Hepatocyte (in vitro differentiated cells): ENCODE data around the gene PTTG1.

ENCODE experiments used
- EZH2 ChIP-seq: fragments of 200-600 bp; sonication (generic); IDR thresholded peaks from 2 replicates; pipeline ENCODE4 v1.6.1; 2016; ENCODE audit warnings: antibody characterized with exemption, mild to moderate bottlenecking, borderline replicate concordance
- TF ChIP-seq, protein P1 (sequence below): fragments of 200-600 bp; sonication (generic); IDR thresholded peaks from 2 replicates; pipeline ENCODE4 v1.5.1; 2016; ENCODE audit warnings: antibody characterized with exemption, mild to moderate bottlenecking; ENCODE audit not compliant: poor library complexity

DNA sequence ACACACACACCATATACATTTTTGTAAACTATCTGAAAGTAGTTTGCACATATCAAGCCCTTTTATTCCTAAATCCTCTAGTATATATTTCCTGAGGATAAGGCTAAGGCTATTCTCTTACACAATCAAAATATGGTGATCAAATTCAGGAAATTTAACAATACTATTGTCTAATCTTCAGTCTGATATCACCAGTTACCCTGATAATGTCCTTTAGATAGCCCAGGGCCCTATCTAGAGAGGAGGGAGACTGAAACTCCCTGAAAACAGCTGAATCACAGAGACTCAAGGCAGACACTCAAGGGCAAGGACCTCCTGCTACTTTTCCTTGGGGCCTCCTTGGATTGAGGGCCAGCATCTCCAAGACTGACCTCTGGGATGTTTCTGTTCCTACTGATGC lies 30.4 kb downstream of the PTTG1 start:
- no peak for TF ChIP-seq EZH2
- TF ChIP-seq, protein P1, sequence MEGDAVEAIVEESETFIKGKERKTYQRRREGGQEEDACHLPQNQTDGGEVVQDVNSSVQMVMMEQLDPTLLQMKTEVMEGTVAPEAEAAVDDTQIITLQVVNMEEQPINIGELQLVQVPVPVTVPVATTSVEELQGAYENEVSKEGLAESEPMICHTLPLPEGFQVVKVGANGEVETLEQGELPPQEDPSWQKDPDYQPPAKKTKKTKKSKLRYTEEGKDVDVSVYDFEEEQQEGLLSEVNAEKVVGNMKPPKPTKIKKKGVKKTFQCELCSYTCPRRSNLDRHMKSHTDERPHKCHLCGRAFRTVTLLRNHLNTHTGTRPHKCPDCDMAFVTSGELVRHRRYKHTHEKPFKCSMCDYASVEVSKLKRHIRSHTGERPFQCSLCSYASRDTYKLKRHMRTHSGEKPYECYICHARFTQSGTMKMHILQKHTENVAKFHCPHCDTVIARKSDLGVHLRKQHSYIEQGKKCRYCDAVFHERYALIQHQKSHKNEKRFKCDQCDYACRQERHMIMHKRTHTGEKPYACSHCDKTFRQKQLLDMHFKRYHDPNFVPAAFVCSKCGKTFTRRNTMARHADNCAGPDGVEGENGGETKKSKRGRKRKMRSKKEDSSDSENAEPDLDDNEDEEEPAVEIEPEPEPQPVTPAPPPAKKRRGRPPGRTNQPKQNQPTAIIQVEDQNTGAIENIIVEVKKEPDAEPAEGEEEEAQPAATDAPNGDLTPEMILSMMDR: no peak
